ENCODE results near the gene TLN1.

TLN1 gene

GRCh38 chr9:35760651-35761050, 28.7 kb upstream of the TLN1 start:
- H3K4me3 Mint-ChIP-seq, result no peak overlapping the region
- H3K36me3 Mint-ChIP-seq (ENCODE audit: low read depth), result peaks cover 34% of the 10 kb centered on the region
- H3K27ac Mint-ChIP-seq, result no peak overlapping the region
- H3K4me1 Mint-ChIP-seq (ENCODE audit: low read depth), result peaks cover 54% of the 10 kb centered on the region
- DNase-seq, result no peak
- H3K9me3 Mint-ChIP-seq, result no peaks in the 10 kb centered on the region
- H3K27me3 Mint-ChIP-seq, result no peaks in the 10 kb centered on the region

GRCh38 chr9:35759795-35760194, 27.8 kb upstream of the TLN1 start:
- no peak for DNase-seq
- Mint-ChIP-seq H3K36me3 (ENCODE audit: low read depth) (peaks cover 37% of the 10 kb centered on the region), H3K9me3 (no peaks in the 10 kb centered on the region), H3K27ac (no peak overlapping the region), H3K4me3 (no peak overlapping the region), H3K27me3 (no peaks in the 10 kb centered on the region), H3K4me1 (ENCODE audit: low read depth) (peaks cover 51% of the 10 kb centered on the region)

GRCh38 chr9:35758475-35759050, 26.6 kb upstream of the TLN1 start:
- Mint-ChIP-seq H3K4me1 (ENCODE audit: low read depth) (peaks cover 50% of the 10 kb centered on the region), H3K36me3 (ENCODE audit: low read depth) (peaks cover 44% of the 10 kb centered on the region), H3K9me3 (no peaks in the 10 kb centered on the region), H3K27me3 (no peaks in the 10 kb centered on the region), H3K27ac (no peak overlapping the region), H3K4me3 (peak overlapping the region; percentile 97)
- DNase-seq, result no peak

- peak overlapping the region; percentile 97 for H3K4me3 Mint-ChIP-seq
- no peak for DNase-seq
- no peaks in the 10 kb centered on the region for H3K9me3 Mint-ChIP-seq
- peaks cover 49% of the 10 kb centered on the region for H3K36me3 Mint-ChIP-seq (ENCODE audit: low read depth)
- H3K4me1 Mint-ChIP-seq (ENCODE audit: low read depth), result peaks cover 47% of the 10 kb centered on the region
- H3K27me3 Mint-ChIP-seq, result no peaks in the 10 kb centered on the region
- peak overlapping the region; percentile 58 for H3K27ac Mint-ChIP-seq
These were observed 25.9 kb upstream of the TLN1 start for GRCh38 chr9:35757892-35758275.

- Mint-ChIP-seq H3K4me1 (ENCODE audit: low read depth) (peaks cover 46% of the 10 kb centered on the region), H3K27me3 (no peaks in the 10 kb centered on the region), H3K9me3 (no peaks in the 10 kb centered on the region), H3K4me3 (peak overlapping the region; percentile 97), H3K27ac (peak overlapping the region; percentile 96), H3K36me3 (ENCODE audit: low read depth) (peaks cover 54% of the 10 kb centered on the region)
- peak; percentile 72 for DNase-seq
These were observed 25.4 kb upstream of the TLN1 start for GRCh38 chr9:35757226-35757891.

GRCh38 chr9:35756275-35757225, 24.6 kb upstream of the TLN1 start:
- peaks cover 40% of the 10 kb centered on the region for H3K4me1 Mint-ChIP-seq (ENCODE audit: low read depth)
- H3K4me3 Mint-ChIP-seq, result peak overlapping the region; percentile 97

GRCh38 chr9:35755071-35755470, 23.1 kb upstream of the TLN1 start:
- Mint-ChIP-seq H3K27me3 (no peaks in the 10 kb centered on the region), H3K36me3 (ENCODE audit: low read depth) (peaks cover 59% of the 10 kb centered on the region), H3K4me3 (no peak overlapping the region), H3K27ac (peak overlapping the region; percentile 27), H3K4me1 (ENCODE audit: low read depth) (peaks cover 38% of the 10 kb centered on the region), H3K9me3 (no peaks in the 10 kb centered on the region)
- no peak for DNase-seq

More at GRCh38 chr9:35756275-35757225, 24.6 kb upstream of the TLN1 start:
- H3K36me3 Mint-ChIP-seq (ENCODE audit: low read depth), result peaks cover 59% of the 10 kb centered on the region
- H3K9me3 Mint-ChIP-seq, result no peaks in the 10 kb centered on the region
- H3K27ac Mint-ChIP-seq, result peak overlapping the region; percentile 96
- H3K27me3 Mint-ChIP-seq, result no peaks in the 10 kb centered on the region
- peak; percentile 86 for DNase-seq

GRCh38 chr9:35754264-35754663, 22.3 kb upstream of the TLN1 start, which contains the start of gene MSMP:
TSS of gene MSMP (minus strand) at chr9:35754276. CDS start at chr9:35754129, 147 bp downstream.
- Mint-ChIP-seq H3K27ac (peak within 1 kb of the TSS; percentile 27), H3K36me3 (ENCODE audit: low read depth) (peaks cover 60% of the 10 kb centered on the region), H3K4me3 (no peak within 1 kb of the TSS), H3K4me1 (ENCODE audit: low read depth) (peaks cover 37% of the 10 kb centered on the region), H3K9me3 (no peaks in the 10 kb centered on the region), H3K27me3 (no peaks in the 10 kb centered on the region)
- DNase-seq, result no peak

- peaks cover 31% of the 10 kb centered on the region for H3K4me1 Mint-ChIP-seq (ENCODE audit: low read depth)
- peaks cover 64% of the 10 kb centered on the region for H3K36me3 Mint-ChIP-seq (ENCODE audit: low read depth)
- no peak for DNase-seq
- H3K9me3 Mint-ChIP-seq, result no peaks in the 10 kb centered on the region
- H3K4me3 Mint-ChIP-seq, result no peak overlapping the region
- H3K27me3 Mint-ChIP-seq, result no peaks in the 10 kb centered on the region
- H3K27ac Mint-ChIP-seq, result no peak overlapping the region
These were observed 21.5 kb upstream of the TLN1 start for GRCh38 chr9:35753466-35753865.

- Mint-ChIP-seq H3K9me3 (no peaks in the 10 kb centered on the region), H3K27ac (peak overlapping the region; percentile 93), H3K4me1 (ENCODE audit: low read depth) (peaks cover 39% of the 10 kb centered on the region), H3K4me3 (peak overlapping the region; percentile 91), H3K36me3 (ENCODE audit: low read depth) (peaks cover 77% of the 10 kb centered on the region), H3K27me3 (no peaks in the 10 kb centered on the region)
- DNase-seq, result no peak
These were observed 18.2 kb upstream of the TLN1 start for GRCh38 chr9:35750256-35750531.

GRCh38 chr9:35749515-35750255, 17.7 kb upstream of the TLN1 start:
- DNase-seq, result no peak
- peak overlapping the region; percentile 91 for H3K4me3 Mint-ChIP-seq
- peak overlapping the region; percentile 93 for H3K27ac Mint-ChIP-seq
- H3K27me3 Mint-ChIP-seq, result no peaks in the 10 kb centered on the region
- H3K4me1 Mint-ChIP-seq (ENCODE audit: low read depth), result peaks cover 40% of the 10 kb centered on the region
- no peaks in the 10 kb centered on the region for H3K9me3 Mint-ChIP-seq
- peaks cover 78% of the 10 kb centered on the region for H3K36me3 Mint-ChIP-seq (ENCODE audit: low read depth)

GRCh38 chr9:35748858-35749514, 17.0 kb upstream of the TLN1 start, which contains the start of the genes GBA2 and RGP1:
TSS of gene GBA2 (minus strand) at chr9:35749228. CDS start at chr9:35748704, 524 bp downstream.
TSS of gene RGP1 (plus strand) at chr9:35749287. CDS start at chr9:35749756, 469 bp downstream.
- peaks cover 83% of the 10 kb centered on the region for H3K36me3 Mint-ChIP-seq (ENCODE audit: low read depth)
- H3K4me3 Mint-ChIP-seq, result peak within 1 kb of the TSS; percentile 91
- H3K27ac Mint-ChIP-seq, result peak within 1 kb of the TSS; percentile 93
- H3K27me3 Mint-ChIP-seq, result no peaks in the 10 kb centered on the region
- peaks cover 43% of the 10 kb centered on the region for H3K4me1 Mint-ChIP-seq (ENCODE audit: low read depth)
- peak; percentile 86 for DNase-seq
- no peaks in the 10 kb centered on the region for H3K9me3 Mint-ChIP-seq

GRCh38 chr9:35748242-35748857, 16.4 kb upstream of the TLN1 start:
- H3K36me3 Mint-ChIP-seq (ENCODE audit: low read depth), result peaks cover 83% of the 10 kb centered on the region

More at GRCh38 chr9:35748242-35748857, 16.4 kb upstream of the TLN1 start:
- peaks cover 45% of the 10 kb centered on the region for H3K4me1 Mint-ChIP-seq (ENCODE audit: low read depth)
- H3K4me3 Mint-ChIP-seq, result peak overlapping the region; percentile 90
- H3K9me3 Mint-ChIP-seq, result no peaks in the 10 kb centered on the region
- peak overlapping the region; percentile 84 for H3K27ac Mint-ChIP-seq
- no peak for DNase-seq
- no peaks in the 10 kb centered on the region for H3K27me3 Mint-ChIP-seq

Measured in activated T-cell treated with anti-CD3 and anti-CD28 coated beads, Interleukin-2, amount 50 U/mL, for 24 hours (primary cell).